Thyroid gland (tissue), 4 donors: ENCODE data around the gene SAAL1. TPM values are rescaled to one million over a fixed set of nuclear protein-coding genes. Genes with fewer than 3 reads are reported as not detected.

Source experiments
- DNase-seq, 2 donors: peaks; one replicate each; pipeline ENCODE4 v3.0.0-alpha.2; 2019
- H3K27ac ChIP-seq, 3 donors: fragments of 200-600 bp; sonication (generic); 1 replicate in 2 of 3; 2 replicates in 1 of 3; pipeline ENCODE4 v1.5.1; 2016 to 2019; ENCODE audit warnings: mild to moderate bottlenecking in 1 of 3, moderate library complexity in 1 of 3
- H3K27me3 ChIP-seq: fragments of 200-600 bp; sonication (generic); one replicate; pipeline ENCODE4 v1.5.1; 2019
- H3K36me3 ChIP-seq, 2 donors: fragments of 200-600 bp; sonication (generic); one replicate each; pipeline ENCODE4 v1.5.1; 2016 to 2019
- H3K4me1 ChIP-seq, 2 donors: fragments of 200-600 bp; sonication (generic); one replicate each; pipeline ENCODE4 v1.5.1; 2017 to 2019
- H3K4me3 ChIP-seq, 3 donors: fragments of 200-600 bp; sonication (generic); replicated peaks in 1 of 3; 1 replicate in 2 of 3; 2 replicates in 1 of 3; pipeline ENCODE4 v1.5.1; 2016; ENCODE audit warnings: mild to moderate bottlenecking in 1 of 3
- H3K9me3 ChIP-seq: fragments of 200-600 bp; sonication (generic); one replicate; pipeline ENCODE4 v1.5.1; 2017
- POLR2A ChIP-seq, 2 donors: fragments of 450-650 bp; IDR thresholded peaks; one replicate each; pipeline ENCODE4 v1.6.1; 2017; ENCODE audit warnings: antibody characterized with exemption in 2 of 2, mild to moderate bottlenecking in 2 of 2, moderate library complexity in 1 of 2
- WGBS, 2 donors: methylation state at CpG; one replicate each; pipeline ENCODE4 v1.1.5; 2017; 5-methylcytosine and 5-hydroxymethylcytosine counted together
- intact Hi-C: fragments of 100-400 bp; cut with DNase I; formaldehyde crosslinking; loops from one replicate; pipeline ENCODE4 v1.15.1; 2023
- total RNA-seq, 4 donors: library from RNA; depleted of rRNA; stranded (reverse); fragments of >200 nt; gene quantifications; one replicate each; pipeline ENCODE4 v1.2.3, GENCODE V29; 2016
- TF ChIP-seq, protein P1 (sequence below), 6 experiments: fragments of 200-600 bp in 3 of 6; fragments of 450-650 bp in 3 of 6; sonication (generic) in 3 of 6; IDR thresholded peaks; one replicate each; pipeline ENCODE4 v1.5.1; 2016 to 2019; ENCODE audit warnings: antibody characterized with exemption in 6 of 6, mild to moderate bottlenecking in 2 of 6, inconsistent platforms in 1 of 6, moderate library complexity in 1 of 6

SAAL1 gene
- total RNA-seq, 4 donors from 2014 or later = 8.1 to 14.3 (median 12.4) TPM

DNA sequence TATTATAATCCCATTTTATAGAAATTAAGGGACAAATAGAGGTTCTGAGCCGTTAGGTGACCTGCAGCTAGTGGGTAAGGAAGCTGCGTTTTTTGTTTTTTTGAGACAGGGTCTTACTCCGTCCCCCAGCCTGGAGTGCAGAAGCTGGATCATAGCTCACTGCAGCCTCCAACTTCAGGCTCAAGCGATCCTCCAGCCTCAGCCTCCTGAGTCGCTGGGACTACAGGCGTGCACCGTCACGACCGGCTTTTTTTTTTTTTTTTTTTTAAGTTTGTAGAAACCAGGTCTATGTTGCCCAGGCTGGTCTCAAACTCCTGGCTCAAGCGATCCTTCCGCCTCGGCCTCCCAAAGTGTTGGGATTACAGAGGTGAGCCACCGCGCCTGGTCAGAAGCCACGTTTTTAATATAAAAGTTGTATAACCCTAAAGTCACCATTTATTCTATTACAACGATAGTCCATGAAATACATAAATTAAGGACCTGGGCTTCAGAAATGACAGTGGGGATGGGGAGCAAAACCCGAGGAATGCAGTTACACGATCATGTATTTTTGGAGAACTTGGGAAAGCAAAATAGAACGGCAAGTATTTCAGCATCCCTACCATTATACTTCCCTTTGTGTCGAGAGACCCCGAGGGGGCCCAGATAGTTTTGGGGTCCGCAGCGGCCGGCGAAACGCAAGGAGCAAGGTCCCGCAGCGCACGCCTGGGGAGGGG lies 638 bp downstream of the SAAL1 start:
- Histone ChIP-seq H3K4me3 (peak overlapping the region; percentile 64 to 98 (median 73)), H3K27ac (peak overlapping the region in 1 of 3 donors; percentile 60), H3K36me3 (peaks cover 9 to 12% of the 10 kb centered on the region in 2 donors), H3K4me1 (peaks cover 0 to 10% of the 10 kb centered on the region in 2 donors), H3K27me3 (no peaks in the 10 kb centered on the region), H3K9me3 (no peaks in the 10 kb centered on the region)
- intact Hi-C loops = loop anchor here (10.0 kb wide), 1 partner anchor 90 kb away; the partner anchor contains the start of gene SERGEF
- WGBS, 2 donors = 22 to 27% methylated on average over 29 of the region's 29 CpGs
- no peak for DNase-seq
- TF ChIP-seq, protein P1, sequence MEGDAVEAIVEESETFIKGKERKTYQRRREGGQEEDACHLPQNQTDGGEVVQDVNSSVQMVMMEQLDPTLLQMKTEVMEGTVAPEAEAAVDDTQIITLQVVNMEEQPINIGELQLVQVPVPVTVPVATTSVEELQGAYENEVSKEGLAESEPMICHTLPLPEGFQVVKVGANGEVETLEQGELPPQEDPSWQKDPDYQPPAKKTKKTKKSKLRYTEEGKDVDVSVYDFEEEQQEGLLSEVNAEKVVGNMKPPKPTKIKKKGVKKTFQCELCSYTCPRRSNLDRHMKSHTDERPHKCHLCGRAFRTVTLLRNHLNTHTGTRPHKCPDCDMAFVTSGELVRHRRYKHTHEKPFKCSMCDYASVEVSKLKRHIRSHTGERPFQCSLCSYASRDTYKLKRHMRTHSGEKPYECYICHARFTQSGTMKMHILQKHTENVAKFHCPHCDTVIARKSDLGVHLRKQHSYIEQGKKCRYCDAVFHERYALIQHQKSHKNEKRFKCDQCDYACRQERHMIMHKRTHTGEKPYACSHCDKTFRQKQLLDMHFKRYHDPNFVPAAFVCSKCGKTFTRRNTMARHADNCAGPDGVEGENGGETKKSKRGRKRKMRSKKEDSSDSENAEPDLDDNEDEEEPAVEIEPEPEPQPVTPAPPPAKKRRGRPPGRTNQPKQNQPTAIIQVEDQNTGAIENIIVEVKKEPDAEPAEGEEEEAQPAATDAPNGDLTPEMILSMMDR (IDR thresholded peaks at IDR 0.05) = no peak
- no peak for TF ChIP-seq POLR2A (IDR thresholded peaks at IDR 0.05)

DNA sequence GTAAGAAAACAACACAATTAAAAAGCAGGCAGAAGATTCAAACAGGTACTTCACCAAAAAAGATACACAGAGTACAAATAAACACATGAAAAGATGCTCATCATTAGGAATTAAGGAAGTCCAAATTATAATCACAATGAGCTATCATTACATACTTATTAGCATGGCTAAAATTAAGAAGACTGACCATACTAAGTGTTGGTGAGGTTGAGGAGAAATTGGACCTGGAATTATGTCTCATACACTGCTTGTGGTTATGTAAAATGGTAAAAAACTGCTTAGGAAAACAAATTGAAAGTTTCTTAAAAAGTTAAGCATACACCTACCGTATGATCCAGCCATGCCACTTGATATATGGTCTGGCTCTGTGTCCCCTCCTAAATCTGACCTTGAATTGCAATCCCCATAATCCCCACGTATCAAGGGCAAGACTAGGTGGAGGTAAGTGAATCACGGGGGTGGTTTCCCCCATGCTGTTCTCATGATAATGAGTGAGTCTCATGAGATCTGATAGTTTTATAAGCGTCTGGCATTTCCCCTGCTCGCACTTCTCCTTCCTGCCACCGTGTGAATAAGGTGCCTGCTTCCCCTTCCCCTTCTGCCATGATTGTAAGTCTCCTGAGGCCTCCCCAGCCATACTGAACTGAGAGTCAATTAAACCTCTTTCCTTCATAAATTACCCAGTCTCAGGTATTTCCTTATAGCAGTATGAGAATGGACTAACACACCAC lies 4.8 kb downstream of the SAAL1 start:
- no peaks in the 10 kb centered on the region for H3K27me3 ChIP-seq
- intact Hi-C loops = loop anchor here (10.0 kb wide), 1 partner anchor 86 kb away; the partner anchor contains the start of gene SERGEF
- H3K9me3 ChIP-seq = no peaks in the 10 kb centered on the region
- TF ChIP-seq, protein P1 (IDR thresholded peaks at IDR 0.05) = no peak
- no peak for TF ChIP-seq POLR2A (IDR thresholded peaks at IDR 0.05)
- H3K27ac ChIP-seq = no peak overlapping the region
- peaks cover 11 to 12% of the 10 kb centered on the region in 2 donors for H3K36me3 ChIP-seq
- 81 to 90% methylated on average over 6 of the region's 6 CpGs for WGBS, 2 donors
- no peak overlapping the region for H3K4me3 ChIP-seq
- DNase-seq = no peak
- peaks cover 0 to 10% of the 10 kb centered on the region in 2 donors for H3K4me1 ChIP-seq

DNA sequence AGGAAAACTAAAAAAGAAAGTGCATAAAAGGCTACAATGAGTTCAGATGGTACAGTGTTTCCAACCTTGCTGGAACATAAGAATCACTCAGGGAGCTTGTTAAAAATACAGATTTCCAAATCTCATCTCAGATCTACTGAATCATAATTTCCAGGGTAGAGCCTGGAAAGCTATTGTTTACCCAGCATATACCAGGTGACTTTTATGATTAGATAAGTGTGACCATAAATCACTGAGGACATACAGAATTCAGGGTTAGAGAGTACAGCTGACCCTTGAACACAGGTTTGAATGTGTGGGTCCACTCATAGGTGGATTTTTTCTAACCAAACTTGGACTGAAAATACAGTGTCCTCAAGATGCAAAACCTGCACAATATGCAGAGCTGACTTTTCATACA lies 11.9 kb downstream of the SAAL1 start:
- H3K36me3 ChIP-seq = peaks cover 25 to 40% of the 10 kb centered on the region in 2 donors
- H3K4me1 ChIP-seq = no peaks in the 10 kb centered on the region
- intact Hi-C loops = no loop called here
- H3K4me3 ChIP-seq = no peak overlapping the region
- DNase-seq = no peak
- no peaks in the 10 kb centered on the region for H3K27me3 ChIP-seq
- no peaks in the 10 kb centered on the region for H3K9me3 ChIP-seq
- no peak overlapping the region for H3K27ac ChIP-seq
- no peak for TF ChIP-seq POLR2A (IDR thresholded peaks at IDR 0.05)

DNA sequence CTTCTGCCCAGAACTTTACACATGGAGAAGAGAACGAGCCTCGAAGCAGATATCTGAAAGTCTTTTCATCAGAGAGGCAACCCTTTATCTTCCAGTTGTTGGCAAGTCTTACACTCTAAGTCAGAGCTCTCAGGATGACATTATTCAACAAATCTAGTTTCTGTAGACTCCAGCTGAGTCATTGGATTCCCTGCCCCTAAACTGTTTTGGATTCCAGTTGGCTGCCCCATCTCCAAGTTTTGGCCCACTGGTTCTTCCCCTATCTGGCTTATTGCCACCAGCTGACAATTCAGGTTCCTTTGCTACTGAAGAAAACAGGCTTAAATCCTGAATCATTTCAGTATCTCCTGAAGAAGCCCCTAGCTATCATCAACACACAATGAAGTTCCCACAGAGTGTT lies 14.2 kb downstream of the SAAL1 start:
- intact Hi-C loops = no loop called here
- TF ChIP-seq POLR2A (IDR thresholded peaks at IDR 0.05) = no peak
- TF ChIP-seq, protein P1 (IDR thresholded peaks at IDR 0.05) = no peak
- peaks cover 25 to 60% of the 10 kb centered on the region in 2 donors for H3K36me3 ChIP-seq
- no peaks in the 10 kb centered on the region for H3K27me3 ChIP-seq
- H3K27ac ChIP-seq = no peak overlapping the region
- WGBS, 2 donors = 93 to 100% methylated on average over 2 of the region's 2 CpGs
- no peaks in the 10 kb centered on the region for H3K9me3 ChIP-seq
- no peak for DNase-seq
- H3K4me3 ChIP-seq = no peak overlapping the region
- H3K4me1 ChIP-seq = no peaks in the 10 kb centered on the region

DNA sequence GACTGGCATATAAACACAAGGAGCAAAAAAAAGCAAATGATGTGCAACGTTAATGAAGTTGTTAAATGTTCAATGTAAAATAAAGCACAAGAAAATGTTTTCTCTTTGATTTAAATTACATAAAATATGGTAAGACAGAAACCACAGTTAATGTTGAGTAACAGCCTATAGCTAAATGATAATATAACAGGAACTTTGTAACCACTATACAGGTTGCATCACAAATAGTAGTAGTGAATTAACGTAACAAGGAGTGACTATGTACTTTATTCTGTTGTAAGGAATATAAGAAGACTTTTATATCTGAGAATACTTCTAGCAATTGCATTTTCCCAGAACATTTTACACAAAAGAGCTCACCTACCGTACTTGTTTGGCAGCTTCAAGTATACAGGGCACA lies 16.9 kb downstream of the SAAL1 start:
- no peaks in the 10 kb centered on the region for H3K4me1 ChIP-seq
- WGBS, 2 donors = 89 to 94% methylated on average over 3 of the region's 3 CpGs
- DNase-seq = no peak
- H3K9me3 ChIP-seq = no peaks in the 10 kb centered on the region
- no peak overlapping the region for H3K27ac ChIP-seq
- no peak overlapping the region for H3K4me3 ChIP-seq
- H3K36me3 ChIP-seq = peaks cover 18 to 54% of the 10 kb centered on the region in 2 donors
- TF ChIP-seq, protein P1 (IDR thresholded peaks at IDR 0.05) = no peak
- no peak for TF ChIP-seq POLR2A (IDR thresholded peaks at IDR 0.05)
- no peaks in the 10 kb centered on the region for H3K27me3 ChIP-seq
- intact Hi-C loops = no loop called here
